ENCODE results near the gene FASN. TPM values are rescaled to one million over a fixed set of nuclear protein-coding genes. Genes with fewer than 3 reads are reported as not detected.

The FASN gene
- total RNA-seq, 2 donors from 2014 or later: 168 to 198 TPM

DNA sequence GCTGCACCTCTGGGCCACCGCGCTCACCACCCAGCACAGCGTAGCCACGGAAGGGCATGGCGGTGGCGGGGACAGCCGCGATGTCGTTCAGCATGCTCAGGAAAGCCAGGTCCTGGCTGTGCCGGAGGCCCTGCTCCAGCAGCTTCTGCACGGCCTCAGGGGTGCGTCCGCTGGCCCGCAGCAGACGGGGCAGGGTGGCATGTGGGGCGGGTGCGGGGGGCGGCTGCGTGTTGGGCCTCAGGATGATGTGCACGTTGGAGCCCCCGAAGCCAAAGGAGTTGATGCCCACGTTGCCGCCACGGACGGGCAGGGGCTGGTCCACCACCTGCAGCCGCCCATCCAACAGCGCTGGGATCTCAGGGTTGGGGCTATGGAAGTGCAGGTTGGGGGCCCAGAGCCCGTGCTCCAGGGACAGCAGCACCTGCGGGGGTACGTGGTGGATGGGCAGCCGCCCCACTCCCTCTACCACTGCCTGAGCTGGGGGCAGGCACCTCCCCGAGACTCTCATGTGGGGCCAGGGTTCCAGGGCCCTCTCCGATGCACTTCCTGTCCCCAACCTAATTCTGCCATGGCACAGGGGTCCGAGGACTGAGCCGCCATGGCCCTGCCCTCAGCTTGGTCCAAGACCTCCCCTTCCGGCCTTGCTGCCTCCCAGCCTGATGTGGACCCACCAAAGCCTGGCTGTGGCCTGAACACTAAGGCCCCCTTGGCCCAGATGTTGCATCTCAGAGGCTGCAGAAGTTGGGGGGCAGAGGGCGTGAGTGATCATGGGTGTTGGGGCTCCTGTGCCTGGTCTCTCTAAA is 6.6 kb downstream of the FASN start:
- Histone ChIP-seq H3K9ac (ENCODE audit: low read depth in 2 of 2, low read length in 2 of 2) (no peak overlapping the region), H3K4me3 (no peak overlapping the region), H3K27ac (no peak overlapping the region), H3K9me3 (no peaks in the 10 kb centered on the region), H3K36me3 (peaks cover 64% of the 10 kb centered on the region), H3K27me3 (no peaks in the 10 kb centered on the region), H3K4me1 (peaks cover 3% of the 10 kb centered on the region)
- TF ChIP-seq, protein P1, sequence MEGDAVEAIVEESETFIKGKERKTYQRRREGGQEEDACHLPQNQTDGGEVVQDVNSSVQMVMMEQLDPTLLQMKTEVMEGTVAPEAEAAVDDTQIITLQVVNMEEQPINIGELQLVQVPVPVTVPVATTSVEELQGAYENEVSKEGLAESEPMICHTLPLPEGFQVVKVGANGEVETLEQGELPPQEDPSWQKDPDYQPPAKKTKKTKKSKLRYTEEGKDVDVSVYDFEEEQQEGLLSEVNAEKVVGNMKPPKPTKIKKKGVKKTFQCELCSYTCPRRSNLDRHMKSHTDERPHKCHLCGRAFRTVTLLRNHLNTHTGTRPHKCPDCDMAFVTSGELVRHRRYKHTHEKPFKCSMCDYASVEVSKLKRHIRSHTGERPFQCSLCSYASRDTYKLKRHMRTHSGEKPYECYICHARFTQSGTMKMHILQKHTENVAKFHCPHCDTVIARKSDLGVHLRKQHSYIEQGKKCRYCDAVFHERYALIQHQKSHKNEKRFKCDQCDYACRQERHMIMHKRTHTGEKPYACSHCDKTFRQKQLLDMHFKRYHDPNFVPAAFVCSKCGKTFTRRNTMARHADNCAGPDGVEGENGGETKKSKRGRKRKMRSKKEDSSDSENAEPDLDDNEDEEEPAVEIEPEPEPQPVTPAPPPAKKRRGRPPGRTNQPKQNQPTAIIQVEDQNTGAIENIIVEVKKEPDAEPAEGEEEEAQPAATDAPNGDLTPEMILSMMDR (IDR thresholded peaks at IDR 0.05): no peak
- no peak for DNase-seq
- intact Hi-C loops (cut with DNase I): no loop called here

DNA sequence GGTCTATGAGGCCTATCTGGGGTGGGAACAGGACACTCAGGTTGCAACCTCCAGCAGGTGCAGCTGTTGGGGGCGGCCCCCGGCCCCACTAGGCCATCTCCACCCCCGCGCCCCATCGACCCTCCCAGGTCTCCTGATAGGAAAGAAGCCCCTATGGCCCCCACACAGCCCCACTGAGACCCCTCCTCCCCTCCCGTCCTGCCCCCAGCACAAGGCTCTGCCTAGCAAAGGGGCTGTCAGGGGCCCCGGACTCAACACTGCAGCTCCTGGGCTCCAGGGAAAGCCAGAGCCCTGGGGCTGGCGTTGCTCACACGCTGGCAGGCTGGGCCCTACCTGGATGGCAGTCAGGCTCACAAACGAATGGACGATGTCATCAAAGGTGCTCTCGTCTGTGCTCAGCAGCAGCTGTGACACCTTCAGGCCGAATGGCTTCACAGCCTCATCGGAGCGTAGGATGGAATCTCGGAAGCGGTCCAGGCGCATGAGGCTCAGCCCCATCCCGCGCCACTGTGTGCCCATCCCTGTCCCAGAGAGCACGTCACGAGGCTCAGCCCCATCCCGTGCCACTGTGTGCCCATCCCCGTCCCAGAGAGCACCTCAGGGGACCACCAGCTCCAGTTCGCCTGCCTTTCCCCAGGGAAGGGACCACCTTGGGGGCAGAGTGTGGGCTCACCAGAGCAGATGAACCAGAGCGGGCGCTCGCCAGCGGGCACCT is 7.3 kb downstream of the FASN start:
- no peaks in the 10 kb centered on the region for H3K4me1 ChIP-seq
- no peak overlapping the region for H3K4me3 ChIP-seq
- TF ChIP-seq, protein P1 (IDR thresholded peaks at IDR 0.05): no peak
- intact Hi-C loops (cut with DNase I): no loop called here
- H3K36me3 ChIP-seq: peaks cover 64% of the 10 kb centered on the region
- H3K9ac ChIP-seq (ENCODE audit: low read depth in 2 of 2, low read length in 2 of 2): no peak overlapping the region
- no peak overlapping the region for H3K27ac ChIP-seq
- H3K27me3 ChIP-seq: no peaks in the 10 kb centered on the region
- no peak for DNase-seq
- H3K9me3 ChIP-seq: no peaks in the 10 kb centered on the region

DNA sequence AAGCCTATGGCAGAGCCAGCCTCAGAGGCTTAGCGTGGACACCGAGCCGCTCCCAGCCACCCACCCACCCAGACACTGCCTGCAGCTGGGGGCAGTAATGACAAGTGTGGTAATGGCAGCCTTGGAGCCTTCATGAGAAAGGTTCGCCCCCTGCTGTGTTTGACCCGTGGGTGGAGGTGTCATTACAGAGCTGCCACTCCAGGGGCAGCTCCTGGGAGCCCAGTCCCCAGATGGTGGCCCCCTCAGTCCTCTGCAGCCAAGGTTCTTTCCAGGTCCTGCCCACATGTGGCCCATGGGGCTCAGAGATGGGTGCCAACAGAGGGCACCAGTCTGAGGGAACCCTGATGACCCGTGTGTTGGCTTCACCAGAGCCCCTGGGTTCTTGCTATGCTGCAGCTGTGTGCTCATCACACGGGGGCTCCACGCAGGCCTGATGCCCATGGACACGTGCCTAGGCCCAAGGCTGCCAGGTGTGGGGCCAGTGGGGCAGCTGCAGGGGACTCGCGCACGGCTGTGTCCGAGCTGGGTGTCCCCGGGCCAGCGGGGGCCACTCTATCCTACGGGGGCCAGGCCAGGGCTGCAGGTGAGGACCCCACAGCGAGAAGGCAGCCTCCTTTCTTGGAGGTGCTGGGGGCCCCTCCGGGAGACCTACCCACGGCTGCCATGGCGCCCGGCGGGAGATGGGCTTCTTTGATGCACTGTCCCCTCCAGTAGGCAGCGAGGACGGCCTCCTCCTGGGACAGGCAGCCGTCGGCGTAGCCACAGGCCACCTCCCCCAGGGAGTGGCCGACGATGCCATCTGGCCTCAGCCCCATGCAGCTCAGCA is 8.1 kb downstream of the FASN start:
- Histone ChIP-seq H3K27ac (no peak overlapping the region), H3K9me3 (no peaks in the 10 kb centered on the region), H3K4me3 (no peak overlapping the region), H3K4me1 (no peaks in the 10 kb centered on the region), H3K36me3 (peaks cover 66% of the 10 kb centered on the region), H3K9ac (ENCODE audit: low read depth in 2 of 2, low read length in 2 of 2) (no peak overlapping the region), H3K27me3 (no peaks in the 10 kb centered on the region)
- no peak for DNase-seq
- intact Hi-C loops (cut with DNase I): no loop called here
- TF ChIP-seq, protein P1 (IDR thresholded peaks at IDR 0.05): no peak

DNA sequence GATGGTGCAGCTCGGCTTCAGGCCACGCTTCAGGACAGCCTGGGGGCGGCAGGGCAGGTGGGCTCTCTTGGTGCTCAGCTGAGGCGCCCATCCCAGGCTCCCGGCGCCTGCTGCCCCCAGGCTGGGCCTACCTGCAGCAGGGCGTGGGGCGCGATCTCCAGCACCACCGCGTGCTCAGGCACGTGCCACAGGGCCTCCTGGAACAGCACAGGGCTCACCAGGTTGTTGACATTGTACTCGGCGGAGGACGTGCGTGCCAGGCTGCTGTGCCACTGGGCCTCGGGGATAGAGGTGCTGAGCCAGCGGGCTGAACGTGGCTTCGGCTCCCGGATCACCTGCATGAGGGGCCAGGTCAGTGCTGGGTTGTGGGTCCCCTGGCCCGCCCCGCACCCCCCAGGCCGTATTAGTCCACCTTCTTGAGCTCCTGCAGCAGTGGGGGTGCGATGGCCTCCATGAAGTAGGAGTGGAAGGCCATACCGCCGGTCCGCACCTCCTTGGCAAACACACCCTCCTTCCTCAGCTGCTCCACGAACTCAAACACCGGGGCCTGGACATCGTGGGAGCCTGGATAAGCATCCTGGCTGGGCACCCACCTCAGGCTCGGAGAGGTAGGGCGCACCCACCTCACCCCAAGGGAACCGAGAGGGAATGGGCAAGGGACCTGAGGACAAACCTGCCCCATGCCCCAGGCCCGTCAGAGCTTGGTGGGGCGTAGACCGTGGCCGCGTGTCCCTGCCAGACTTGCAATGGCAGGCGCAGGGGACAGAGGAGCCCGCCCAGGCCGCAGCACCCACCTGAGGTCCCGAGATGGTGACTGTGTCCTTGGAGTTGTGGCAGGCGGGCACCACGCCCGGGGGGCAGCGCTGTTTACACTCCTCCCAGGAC is 9.0 kb downstream of the FASN start:
- intact Hi-C loops (cut with DNase I): no loop called here
- H3K4me1 ChIP-seq: no peaks in the 10 kb centered on the region
- H3K4me3 ChIP-seq: no peak overlapping the region
- no peak for DNase-seq
- no peaks in the 10 kb centered on the region for H3K9me3 ChIP-seq
- no peak overlapping the region for H3K9ac ChIP-seq (ENCODE audit: low read depth in 2 of 2, low read length in 2 of 2)
- TF ChIP-seq, protein P1 (IDR thresholded peaks at IDR 0.05): no peak
- no peaks in the 10 kb centered on the region for H3K27me3 ChIP-seq
- peaks cover 68% of the 10 kb centered on the region for H3K36me3 ChIP-seq
- no peak overlapping the region for H3K27ac ChIP-seq
